Parathyroid adenoma (tissue), 2 donors: ENCODE results near the gene YY1.
A peak's percentile ranks its signal among the peaks of the same experiment; 100 is the strongest.

ENCODE experiments used
- H2AFZ ChIP-seq: fragments of 300-600 bp; sonication (generic); one replicate; pipeline ENCODE4 v1.7.0; 2017; ENCODE audit warnings: antibody characterized with exemption, mild to moderate bottlenecking
- H3K27ac ChIP-seq: fragments of 300-600 bp; sonication (generic); one replicate; pipeline ENCODE4 v1.7.0; 2017
- H3K27me3 ChIP-seq: fragments of 300-600 bp; sonication (generic); one replicate; pipeline ENCODE4 v1.7.0; 2017; ENCODE audit warnings: low read length; ENCODE audit not compliant: control insufficient read depth, insufficient read depth
- H3K36me3 ChIP-seq: fragments of 300-600 bp; sonication (generic); one replicate; pipeline ENCODE4 v1.7.0; 2017; ENCODE audit warnings: low read length; ENCODE audit not compliant: control insufficient read depth, insufficient read depth
- H3K4me1 ChIP-seq: fragments of 300-600 bp; sonication (generic); one replicate; pipeline ENCODE4 v1.7.0; 2017; ENCODE audit warnings: control low read depth
- H3K4me2 ChIP-seq: fragments of 300-600 bp; sonication (generic); one replicate; pipeline ENCODE4 v1.7.0; 2017; ENCODE audit warnings: low read length
- H3K4me3 ChIP-seq: fragments of 300-600 bp; sonication (generic); one replicate; pipeline ENCODE4 v1.7.0; 2017; ENCODE audit warnings: low read depth, low read length
- H3K79me2 ChIP-seq: fragments of 300-600 bp; sonication (generic); one replicate; pipeline ENCODE4 v1.7.0; 2017; ENCODE audit warnings: control low read depth
- H3K9ac ChIP-seq: fragments of 300-600 bp; sonication (generic); one replicate; pipeline ENCODE4 v1.7.0; 2017; ENCODE audit warnings: mild to moderate bottlenecking
- H3K9me3 ChIP-seq: fragments of 300-600 bp; sonication (generic); one replicate; pipeline ENCODE4 v1.7.0; 2017; ENCODE audit warnings: low read length; ENCODE audit not compliant: control insufficient read depth
- TF ChIP-seq, protein P1 (sequence below): fragments of 300-600 bp; sonication (generic); IDR thresholded peaks from one replicate; pipeline ENCODE4 v1.7.0; 2017; ENCODE audit warnings: antibody characterized with exemption, mild to moderate bottlenecking
- donor health status: primary hyperparathyroidism.

The YY1 gene

DNA sequence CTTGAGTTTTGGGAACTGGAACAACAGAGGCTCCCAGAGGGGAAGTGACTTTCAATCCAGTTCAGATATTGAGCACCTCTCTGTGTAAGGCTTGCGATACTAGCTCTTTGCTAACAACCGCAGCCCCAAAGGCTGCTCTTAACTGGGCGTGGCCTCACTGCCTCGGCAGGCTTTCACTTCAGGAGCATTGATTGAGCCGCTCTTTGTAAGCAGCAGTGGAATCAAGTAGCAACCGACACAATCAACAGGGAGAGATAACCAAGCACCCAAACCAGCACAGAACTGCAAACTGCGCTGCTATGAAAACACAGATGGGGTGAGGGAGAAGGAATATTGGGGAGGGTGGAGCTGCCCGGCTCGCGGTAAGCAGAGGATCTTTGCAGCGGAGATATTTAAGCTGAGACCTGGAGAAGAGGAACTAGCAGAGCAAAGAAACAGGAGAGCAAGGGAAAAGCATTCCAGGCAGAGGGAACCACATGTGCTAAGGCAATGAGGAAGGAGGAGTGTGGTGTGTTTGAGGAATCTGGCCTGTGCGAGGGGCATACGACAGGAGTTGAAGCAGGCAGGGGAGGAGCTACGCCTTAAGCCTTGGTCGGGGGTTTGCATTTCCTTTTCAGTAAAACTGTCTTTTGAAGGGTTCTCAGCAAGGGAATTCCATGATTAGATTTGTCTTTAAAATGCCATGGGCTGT, 17.3 kb upstream of the YY1 start:
- Histone ChIP-seq H3K4me2 (peak overlapping the region; percentile 39), H3K27me3 (no peaks in the 10 kb centered on the region), H3K4me3 (peak overlapping the region; percentile 30), H2AFZ (peak overlapping the region; percentile 63), H3K9ac (no peak overlapping the region), H3K36me3 (no peaks in the 10 kb centered on the region), H3K4me1 (no peaks in the 10 kb centered on the region), H3K27ac (no peak overlapping the region), H3K79me2 (peaks cover 44% of the 10 kb centered on the region), H3K9me3 (no peaks in the 10 kb centered on the region)
- TF ChIP-seq, protein P1, sequence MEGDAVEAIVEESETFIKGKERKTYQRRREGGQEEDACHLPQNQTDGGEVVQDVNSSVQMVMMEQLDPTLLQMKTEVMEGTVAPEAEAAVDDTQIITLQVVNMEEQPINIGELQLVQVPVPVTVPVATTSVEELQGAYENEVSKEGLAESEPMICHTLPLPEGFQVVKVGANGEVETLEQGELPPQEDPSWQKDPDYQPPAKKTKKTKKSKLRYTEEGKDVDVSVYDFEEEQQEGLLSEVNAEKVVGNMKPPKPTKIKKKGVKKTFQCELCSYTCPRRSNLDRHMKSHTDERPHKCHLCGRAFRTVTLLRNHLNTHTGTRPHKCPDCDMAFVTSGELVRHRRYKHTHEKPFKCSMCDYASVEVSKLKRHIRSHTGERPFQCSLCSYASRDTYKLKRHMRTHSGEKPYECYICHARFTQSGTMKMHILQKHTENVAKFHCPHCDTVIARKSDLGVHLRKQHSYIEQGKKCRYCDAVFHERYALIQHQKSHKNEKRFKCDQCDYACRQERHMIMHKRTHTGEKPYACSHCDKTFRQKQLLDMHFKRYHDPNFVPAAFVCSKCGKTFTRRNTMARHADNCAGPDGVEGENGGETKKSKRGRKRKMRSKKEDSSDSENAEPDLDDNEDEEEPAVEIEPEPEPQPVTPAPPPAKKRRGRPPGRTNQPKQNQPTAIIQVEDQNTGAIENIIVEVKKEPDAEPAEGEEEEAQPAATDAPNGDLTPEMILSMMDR: no peak

DNA sequence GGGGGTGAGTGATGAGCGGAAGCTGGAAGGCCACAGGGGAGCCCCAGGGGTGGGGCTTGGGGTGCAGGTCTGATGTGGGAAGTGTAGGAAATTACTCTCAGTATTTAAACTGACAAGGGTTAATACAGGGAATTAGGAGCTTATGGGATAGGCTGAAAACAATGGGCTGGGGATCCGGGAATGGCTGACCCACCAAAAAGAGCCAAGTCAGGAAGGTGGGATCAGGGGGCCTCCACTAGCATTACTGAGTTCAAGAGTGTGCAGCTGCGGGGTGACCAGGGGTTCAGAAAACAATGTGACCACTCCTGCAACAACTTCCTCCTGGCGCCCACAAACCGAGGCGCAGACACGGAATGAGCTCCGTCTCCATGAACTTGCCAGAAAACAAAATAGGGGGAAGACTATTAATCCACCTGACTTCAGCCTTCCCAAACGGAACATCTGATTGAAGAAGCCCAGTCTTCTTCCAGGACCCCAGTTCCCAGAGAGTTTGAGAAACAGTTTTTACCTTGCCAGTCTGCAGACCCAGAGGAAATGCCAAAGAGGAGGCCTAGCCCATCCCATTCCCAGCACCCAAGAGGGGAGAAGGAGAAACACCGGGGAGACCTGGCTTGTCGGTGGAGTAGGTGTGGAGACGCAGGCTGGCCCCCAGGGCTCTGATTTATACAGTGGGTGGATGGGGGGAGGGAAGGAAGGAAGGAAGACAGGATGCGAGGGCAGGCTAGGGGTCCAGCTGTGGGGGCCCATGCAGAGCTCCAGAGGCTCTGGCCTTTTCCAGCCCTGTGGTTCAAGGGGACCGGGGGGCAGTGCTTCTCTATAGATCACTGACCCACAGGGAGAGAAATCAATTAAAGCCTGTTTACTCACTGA, 16.5 kb upstream of the YY1 start:
- H3K36me3 ChIP-seq: no peaks in the 10 kb centered on the region
- no peak overlapping the region for H3K4me3 ChIP-seq
- no peaks in the 10 kb centered on the region for H3K27me3 ChIP-seq
- H2AFZ ChIP-seq: no peak overlapping the region
- H3K9ac ChIP-seq: no peak overlapping the region
- peaks cover 44% of the 10 kb centered on the region for H3K79me2 ChIP-seq
- no peaks in the 10 kb centered on the region for H3K4me1 ChIP-seq
- no peaks in the 10 kb centered on the region for H3K9me3 ChIP-seq
- TF ChIP-seq, protein P1: no peak
- H3K4me2 ChIP-seq: no peak overlapping the region
- H3K27ac ChIP-seq: no peak overlapping the region

DNA sequence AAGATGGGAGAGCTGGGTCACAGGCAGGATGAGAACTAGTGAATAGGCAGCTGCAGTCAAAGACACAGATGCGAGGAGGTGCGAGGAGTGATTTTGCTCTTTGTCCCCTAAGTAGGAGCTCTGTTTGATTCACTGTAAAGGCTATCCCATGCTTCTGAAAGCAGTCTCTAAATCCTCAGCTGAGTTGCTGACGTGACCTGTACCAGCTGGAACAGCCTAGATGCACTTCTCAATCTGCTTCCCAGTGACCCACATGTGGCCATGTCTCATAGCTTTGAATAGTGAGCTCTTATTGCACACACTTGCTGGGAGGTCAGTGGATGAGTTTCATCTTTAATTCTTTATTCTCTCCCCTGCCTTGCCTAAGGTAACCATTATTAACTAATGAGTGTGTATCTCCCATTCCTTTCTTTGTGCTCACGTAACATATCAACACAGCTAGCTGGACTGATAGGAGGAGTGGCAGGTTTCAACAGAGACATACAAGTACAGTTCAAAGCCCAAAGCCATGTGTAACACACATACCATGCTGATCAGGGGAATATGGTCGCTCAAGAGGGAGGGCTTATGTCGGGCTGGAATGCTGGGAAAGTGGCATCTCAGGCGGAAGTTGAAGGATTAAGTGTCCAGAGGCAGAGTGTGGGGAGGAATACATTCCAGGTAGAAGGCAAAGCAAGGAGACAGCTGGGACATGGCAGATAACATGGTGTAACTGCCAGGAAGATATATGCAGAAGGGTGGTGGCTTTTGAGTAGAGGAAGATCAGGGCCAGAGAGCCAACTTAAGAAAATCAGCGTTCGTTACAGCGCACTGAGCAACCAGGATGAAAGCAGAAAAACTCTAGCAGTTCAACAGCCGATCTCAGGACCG, 15.4 kb upstream of the YY1 start:
- no peaks in the 10 kb centered on the region for H3K36me3 ChIP-seq
- no peak overlapping the region for H3K9ac ChIP-seq
- H3K9me3 ChIP-seq: no peaks in the 10 kb centered on the region
- TF ChIP-seq, protein P1: no peak
- H3K27ac ChIP-seq: no peak overlapping the region
- H3K27me3 ChIP-seq: no peaks in the 10 kb centered on the region
- peaks cover 44% of the 10 kb centered on the region for H3K79me2 ChIP-seq
- H3K4me1 ChIP-seq: no peaks in the 10 kb centered on the region
- no peak overlapping the region for H3K4me2 ChIP-seq
- no peak overlapping the region for H3K4me3 ChIP-seq
- no peak overlapping the region for H2AFZ ChIP-seq

DNA sequence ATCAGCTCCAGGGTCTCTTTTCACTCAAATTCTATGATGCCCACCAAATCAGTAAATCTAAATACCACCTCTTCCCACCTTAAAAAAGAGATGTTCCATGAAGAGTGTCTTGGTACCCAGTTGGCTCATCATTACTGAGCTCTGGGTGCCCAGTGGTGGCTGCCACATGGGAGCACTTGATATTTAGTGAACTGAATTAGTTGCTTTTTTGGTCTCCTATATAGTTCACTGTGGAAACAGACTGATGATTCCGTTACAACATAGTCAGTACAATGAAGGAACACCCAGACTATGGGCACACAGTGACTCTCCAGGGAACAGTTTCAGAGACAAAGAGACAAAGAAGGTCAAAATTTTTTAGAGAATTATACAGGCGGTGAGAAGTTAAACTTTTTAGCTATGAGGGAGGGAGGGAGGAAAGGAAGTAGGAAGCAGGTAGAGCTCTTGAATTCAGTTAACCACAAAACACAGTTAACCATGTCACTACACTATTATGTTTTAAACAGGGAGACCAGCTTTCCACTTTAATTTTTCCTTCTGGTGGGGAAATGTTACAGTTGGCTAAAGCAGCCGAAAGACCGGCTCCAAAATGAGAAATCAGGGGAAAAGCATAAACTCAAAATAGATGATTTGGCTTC, 14.6 kb upstream of the YY1 start:
- Histone ChIP-seq H2AFZ (no peak overlapping the region), H3K9me3 (no peaks in the 10 kb centered on the region), H3K27me3 (no peaks in the 10 kb centered on the region), H3K9ac (no peak overlapping the region), H3K36me3 (no peaks in the 10 kb centered on the region), H3K4me3 (no peak overlapping the region), H3K27ac (no peak overlapping the region), H3K4me2 (no peak overlapping the region), H3K4me1 (no peaks in the 10 kb centered on the region), H3K79me2 (peaks cover 46% of the 10 kb centered on the region)
- TF ChIP-seq, protein P1: no peak
